ENCODE data around the gene PCSK4.

PCSK4 gene

GRCh38 chr19:1511318-1512317, 21.5 kb upstream of the PCSK4 start:
- Mint-ChIP-seq H3K9me3 (peaks cover 3% of the 10 kb centered on the region), H3K4me3 (peak overlapping the region in 2 of 3 experiments; percentile 66 to 72), H3K4me1 (peaks cover 26% of the 10 kb centered on the region), H3K27me3 (ENCODE audit: low read depth) (peaks cover 39% of the 10 kb centered on the region), H3K27ac (no peak overlapping the region), H3K36me3 (ENCODE audit: low read depth) (no peaks in the 10 kb centered on the region)
- TF ChIP-seq, protein P1, sequence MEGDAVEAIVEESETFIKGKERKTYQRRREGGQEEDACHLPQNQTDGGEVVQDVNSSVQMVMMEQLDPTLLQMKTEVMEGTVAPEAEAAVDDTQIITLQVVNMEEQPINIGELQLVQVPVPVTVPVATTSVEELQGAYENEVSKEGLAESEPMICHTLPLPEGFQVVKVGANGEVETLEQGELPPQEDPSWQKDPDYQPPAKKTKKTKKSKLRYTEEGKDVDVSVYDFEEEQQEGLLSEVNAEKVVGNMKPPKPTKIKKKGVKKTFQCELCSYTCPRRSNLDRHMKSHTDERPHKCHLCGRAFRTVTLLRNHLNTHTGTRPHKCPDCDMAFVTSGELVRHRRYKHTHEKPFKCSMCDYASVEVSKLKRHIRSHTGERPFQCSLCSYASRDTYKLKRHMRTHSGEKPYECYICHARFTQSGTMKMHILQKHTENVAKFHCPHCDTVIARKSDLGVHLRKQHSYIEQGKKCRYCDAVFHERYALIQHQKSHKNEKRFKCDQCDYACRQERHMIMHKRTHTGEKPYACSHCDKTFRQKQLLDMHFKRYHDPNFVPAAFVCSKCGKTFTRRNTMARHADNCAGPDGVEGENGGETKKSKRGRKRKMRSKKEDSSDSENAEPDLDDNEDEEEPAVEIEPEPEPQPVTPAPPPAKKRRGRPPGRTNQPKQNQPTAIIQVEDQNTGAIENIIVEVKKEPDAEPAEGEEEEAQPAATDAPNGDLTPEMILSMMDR (IDR thresholded peaks at IDR 0.05; ENCODE audit: unreplicated experiment in 3 of 3), result no peak

- no peak overlapping the region for H3K27ac Mint-ChIP-seq
- peaks cover 26% of the 10 kb centered on the region for H3K4me1 Mint-ChIP-seq
- H3K4me3 Mint-ChIP-seq, result peak overlapping the region in 2 of 3 experiments; percentile 59 to 67
- TF ChIP-seq, protein P1 (IDR thresholded peaks at IDR 0.05; ENCODE audit: unreplicated experiment in 3 of 3), result no peak
- no peaks in the 10 kb centered on the region for H3K9me3 Mint-ChIP-seq
- H3K27me3 Mint-ChIP-seq (ENCODE audit: low read depth), result peaks cover 33% of the 10 kb centered on the region
- no peaks in the 10 kb centered on the region for H3K36me3 Mint-ChIP-seq (ENCODE audit: low read depth)
Measured at GRCh38 chr19:1510807-1511206, 20.7 kb upstream of the PCSK4 start.

- peaks cover 34% of the 10 kb centered on the region for H3K27me3 Mint-ChIP-seq (ENCODE audit: low read depth)
- no peak overlapping the region for H3K27ac Mint-ChIP-seq
- H3K4me1 Mint-ChIP-seq, result peaks cover 26% of the 10 kb centered on the region
- no peaks in the 10 kb centered on the region for H3K36me3 Mint-ChIP-seq (ENCODE audit: low read depth)
- H3K4me3 Mint-ChIP-seq, result peak overlapping the region in 1 of 3 experiments; percentile 67
- TF ChIP-seq, protein P1 (IDR thresholded peaks at IDR 0.05; ENCODE audit: unreplicated experiment in 3 of 3), result no peak
- no peaks in the 10 kb centered on the region for H3K9me3 Mint-ChIP-seq
Measured at GRCh38 chr19:1510442-1510806, 20.3 kb upstream of the PCSK4 start.

DNA sequence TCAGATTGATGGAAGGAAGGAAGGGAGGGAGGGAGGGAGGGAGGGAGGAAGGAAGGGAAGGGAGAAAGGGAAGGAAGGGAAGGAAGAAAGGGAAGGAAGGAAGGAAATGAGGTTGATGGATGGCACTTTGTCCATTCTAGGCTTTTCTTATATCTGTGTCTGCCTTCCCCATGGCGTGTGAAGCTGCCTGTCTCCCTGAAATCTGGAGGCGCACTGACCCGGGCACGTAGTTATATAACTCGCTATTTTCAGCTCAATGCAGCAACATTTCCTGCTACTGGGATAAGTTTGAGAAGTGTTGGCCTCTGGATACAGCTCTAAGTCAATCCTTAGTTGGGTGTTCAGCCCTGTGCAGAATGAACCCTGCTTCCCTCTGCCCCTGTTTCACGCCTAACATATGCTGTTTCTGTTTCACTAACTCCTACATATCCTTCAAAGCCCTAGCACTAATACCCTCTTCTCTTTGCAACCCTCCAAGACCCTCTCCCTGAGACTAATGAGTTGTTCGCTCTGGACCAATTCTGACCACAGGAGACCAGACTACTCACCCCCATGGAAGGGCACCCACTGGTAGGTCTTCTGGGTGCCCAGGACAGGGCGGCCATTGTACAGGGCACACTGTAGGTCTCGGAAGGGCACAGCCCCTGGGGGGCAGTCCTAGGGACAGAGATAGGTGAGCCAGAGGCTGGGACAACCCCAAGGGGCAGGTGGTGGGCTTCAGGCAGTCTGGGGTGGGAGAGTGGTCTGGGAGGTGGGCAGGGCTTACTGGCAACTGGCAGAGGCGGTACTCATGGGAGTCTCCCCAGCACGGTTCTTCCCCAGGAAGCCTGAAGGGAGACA, 19.7 kb upstream of the PCSK4 start:
- H3K27me3 Mint-ChIP-seq (ENCODE audit: low read depth), result peaks cover 36% of the 10 kb centered on the region
- no peaks in the 10 kb centered on the region for H3K36me3 Mint-ChIP-seq (ENCODE audit: low read depth)
- no peaks in the 10 kb centered on the region for H3K9me3 Mint-ChIP-seq
- H3K27ac Mint-ChIP-seq, result peak overlapping the region; percentile 65 to 89 (median 71)
- TF ChIP-seq, protein P1 (IDR thresholded peaks at IDR 0.05; ENCODE audit: unreplicated experiment in 3 of 3), result no peak
- H3K4me1 Mint-ChIP-seq, result peaks cover 26% of the 10 kb centered on the region
- H3K4me3 Mint-ChIP-seq, result peak overlapping the region; percentile 37 to 65 (median 52)

DNA sequence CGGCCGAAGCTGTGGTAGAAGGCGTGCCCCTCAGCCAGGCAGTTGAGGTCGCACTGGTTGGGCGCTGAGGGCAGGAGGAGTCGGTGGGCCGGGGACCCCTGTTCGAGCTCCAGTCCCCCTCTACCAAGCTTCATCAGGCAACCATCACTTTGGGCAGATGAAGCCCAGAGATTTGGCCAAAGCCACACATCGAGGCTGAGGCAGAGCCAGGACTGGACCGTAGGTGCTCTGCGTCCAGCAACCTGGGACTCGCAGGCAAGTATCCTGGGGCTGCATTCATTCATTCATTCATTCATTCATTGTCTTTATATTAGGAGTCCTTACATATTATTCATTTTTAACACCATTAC, 18.3 kb upstream of the PCSK4 start:
- TF ChIP-seq, protein P1 (IDR thresholded peaks at IDR 0.05; ENCODE audit: unreplicated experiment in 3 of 3), result no peak
- peak overlapping the region in 1 of 3 experiments; percentile 14 for H3K27ac Mint-ChIP-seq
- peaks cover 39% of the 10 kb centered on the region for H3K27me3 Mint-ChIP-seq (ENCODE audit: low read depth)
- H3K4me3 Mint-ChIP-seq, result peak overlapping the region; percentile 30 to 91 (median 58)
- peaks cover 31% of the 10 kb centered on the region for H3K4me1 Mint-ChIP-seq
- no peaks in the 10 kb centered on the region for H3K36me3 Mint-ChIP-seq (ENCODE audit: low read depth)
- no peaks in the 10 kb centered on the region for H3K9me3 Mint-ChIP-seq
